Activated T-helper 17 cell treated with anti-CD3 and anti-CD28 coated beads, Interleukin-2, amount 50 U/mL, for 72 hours (primary cell): ENCODE data around the gene INPP4B. TPM values are rescaled to one million over a fixed set of nuclear protein-coding genes. Genes with fewer than 3 reads are reported as not detected.

Source experiments
- ATAC-seq: fragments of 150-1000 bp; cut with Tn5 transposase; replicated peaks from 2 replicates; pipeline ENCODE4 v1.10.0; 2021; ENCODE audit warnings: mild to moderate bottlenecking, moderate library complexity
- H3K27ac Mint-ChIP-seq: one replicate; pipeline ENCODE4 v1.8.0; 2022; ENCODE audit warnings: mixed read lengths
- H3K27me3 Mint-ChIP-seq: one replicate; pipeline ENCODE4 v1.8.0; 2022; ENCODE audit warnings: mixed read lengths
- H3K36me3 Mint-ChIP-seq: one replicate; pipeline ENCODE4 v1.8.0; 2022; ENCODE audit warnings: low read depth, mild to moderate bottlenecking, mixed read lengths
- H3K4me1 Mint-ChIP-seq: one replicate; pipeline ENCODE4 v1.8.0; 2022; ENCODE audit warnings: mixed read lengths
- H3K4me3 Mint-ChIP-seq: one replicate; pipeline ENCODE4 v1.8.0; 2022; ENCODE audit warnings: mild to moderate bottlenecking, mixed read lengths
- H3K9me3 Mint-ChIP-seq: one replicate; pipeline ENCODE4 v1.8.0; 2022; ENCODE audit warnings: mixed read lengths
- total RNA-seq, 2 donors: library from RNA; stranded (reverse); gene quantifications; one replicate each; pipeline ENCODE4 v1.2.3, GENCODE V29; 2022

INPP4B gene
- total RNA-seq, 2 donors from 2014 or later = 53.9 to 65.0 TPM

- Mint-ChIP-seq H3K36me3 (no peaks in the 10 kb centered on the region), H3K27ac (no peak overlapping the region), H3K27me3 (peaks cover 9% of the 10 kb centered on the region), H3K4me3 (peak overlapping the region; percentile 84), H3K4me1 (no peaks in the 10 kb centered on the region), H3K9me3 (no peaks in the 10 kb centered on the region)
- ATAC-seq = peak; percentile 83
Measured at GRCh38 chr4:142846729-142847596, 862 bp upstream of the INPP4B start.

DNA sequence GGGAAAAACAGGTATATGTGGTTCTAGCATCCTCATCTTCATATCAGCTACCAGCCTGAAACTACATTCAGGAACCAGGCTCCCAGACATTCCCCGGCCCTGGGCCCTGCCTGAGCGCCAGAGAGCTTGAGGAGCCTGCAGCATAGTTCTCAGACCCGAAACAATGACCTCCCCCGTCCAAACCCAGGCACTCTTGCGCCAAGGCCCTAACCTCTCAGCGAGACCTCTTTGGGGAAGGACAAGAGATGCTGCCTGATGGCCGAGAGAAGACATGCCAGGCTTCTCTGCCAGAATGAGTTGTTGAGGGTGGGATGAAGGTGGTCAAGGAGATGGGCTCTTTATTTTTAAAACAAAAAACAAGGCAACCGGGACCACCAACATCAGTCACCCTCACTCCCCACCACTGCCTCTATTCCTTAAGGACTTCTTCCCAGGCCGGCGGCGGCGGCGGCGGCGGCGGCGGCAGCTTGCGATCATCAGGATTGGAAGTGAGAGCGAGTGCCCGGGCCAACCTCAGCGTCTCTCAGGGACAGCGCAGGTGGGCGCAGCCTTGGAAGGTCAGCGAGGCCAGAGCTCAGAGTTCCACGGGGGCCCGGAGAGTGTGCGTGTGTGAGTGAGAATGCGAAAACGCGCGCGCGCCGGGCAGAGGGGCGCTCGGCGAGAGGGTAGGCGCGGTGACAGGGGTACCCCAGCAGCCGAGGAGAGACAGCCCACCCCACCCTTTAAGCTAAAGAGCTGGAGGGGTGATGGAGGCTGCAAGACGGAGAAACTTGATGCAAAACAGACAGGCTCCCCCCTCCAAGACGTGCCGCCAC is 601 bp downstream of the INPP4B start:
- no peak overlapping the region for H3K27ac Mint-ChIP-seq
- H3K36me3 Mint-ChIP-seq = no peaks in the 10 kb centered on the region
- ATAC-seq = peak; percentile 8
- no peaks in the 10 kb centered on the region for H3K9me3 Mint-ChIP-seq
- H3K27me3 Mint-ChIP-seq = peaks cover 9% of the 10 kb centered on the region
- peak overlapping the region; percentile 84 for H3K4me3 Mint-ChIP-seq
- no peaks in the 10 kb centered on the region for H3K4me1 Mint-ChIP-seq

GRCh38 chr4:142844782-142845181 is 1.3 kb downstream of the INPP4B start:
- ATAC-seq = no peak
- Mint-ChIP-seq H3K4me3 (peak overlapping the region; percentile 84), H3K36me3 (no peaks in the 10 kb centered on the region), H3K9me3 (no peaks in the 10 kb centered on the region), H3K4me1 (no peaks in the 10 kb centered on the region), H3K27me3 (peaks cover 9% of the 10 kb centered on the region), H3K27ac (no peak overlapping the region)

DNA sequence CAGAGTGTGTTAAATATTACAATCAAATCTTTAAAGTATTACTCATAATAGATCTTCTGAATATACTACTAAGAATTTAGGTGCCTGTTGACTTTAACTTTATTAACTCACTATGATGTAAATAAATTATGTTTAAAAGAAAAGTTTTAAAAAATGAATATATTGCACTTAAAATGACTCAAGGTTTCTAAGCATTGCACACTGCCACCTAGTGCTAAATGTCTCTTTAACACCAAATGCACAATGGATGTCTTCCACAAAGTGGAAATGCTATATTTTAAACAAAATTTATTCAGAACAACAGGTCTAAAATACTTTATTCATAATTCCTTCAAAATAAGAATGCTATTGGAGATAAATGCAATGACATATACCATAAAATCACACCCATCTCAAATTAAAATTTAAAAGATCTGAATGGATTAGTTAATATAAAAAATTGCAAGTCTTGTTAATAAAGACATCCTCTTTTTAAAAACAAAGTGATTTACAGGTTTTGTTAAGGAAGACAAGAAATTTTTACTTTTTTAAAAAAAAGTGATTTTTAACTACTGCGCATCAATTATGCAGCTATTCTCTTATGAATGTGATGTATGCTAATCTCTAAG is 5.5 kb downstream of the INPP4B start:
- Mint-ChIP-seq H3K27ac (no peak overlapping the region), H3K36me3 (no peaks in the 10 kb centered on the region), H3K4me3 (no peak overlapping the region), H3K9me3 (no peaks in the 10 kb centered on the region), H3K27me3 (peaks cover 4% of the 10 kb centered on the region), H3K4me1 (no peaks in the 10 kb centered on the region)
- no peak for ATAC-seq

DNA sequence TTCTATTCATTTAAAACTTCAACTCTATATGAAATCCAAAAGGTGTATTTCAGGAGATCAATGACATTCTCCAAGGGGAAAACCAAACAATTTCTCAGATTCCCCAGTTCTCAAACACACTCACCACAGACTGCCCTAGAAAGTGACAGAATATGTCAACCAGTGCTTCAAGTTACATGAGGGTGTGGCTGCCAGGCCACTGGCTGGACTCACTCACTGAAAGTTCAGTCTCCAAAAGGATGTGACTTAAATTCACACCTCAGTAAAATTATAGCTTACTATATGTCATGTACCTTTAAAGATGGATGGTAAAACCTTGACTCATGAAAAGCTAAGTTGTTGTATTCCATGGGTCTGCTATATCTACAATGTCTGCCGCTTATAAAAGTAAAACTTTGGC is 7.3 kb downstream of the INPP4B start:
- Mint-ChIP-seq H3K4me1 (no peaks in the 10 kb centered on the region), H3K4me3 (no peak overlapping the region), H3K27me3 (no peaks in the 10 kb centered on the region), H3K9me3 (no peaks in the 10 kb centered on the region), H3K27ac (no peak overlapping the region), H3K36me3 (no peaks in the 10 kb centered on the region)
- peak; percentile 63 for ATAC-seq

DNA sequence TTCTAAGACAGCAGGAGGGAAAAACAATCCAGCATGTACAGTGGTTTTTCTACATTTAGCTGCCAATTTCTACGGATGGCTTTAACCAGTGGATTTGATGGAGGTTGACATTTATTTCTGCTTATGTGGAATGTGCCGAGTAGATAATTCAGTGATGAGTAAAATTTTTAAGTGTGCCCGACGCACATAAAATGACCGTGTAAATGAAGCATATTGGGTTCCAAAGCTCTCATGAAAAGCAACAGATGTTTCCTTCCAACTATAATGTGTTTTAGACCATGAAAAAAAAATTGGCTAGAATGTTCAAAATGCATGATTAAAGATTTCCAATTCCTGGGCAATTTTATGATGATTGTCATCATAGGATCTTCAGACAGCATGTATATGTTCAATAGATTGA is 14.1 kb downstream of the INPP4B start:
- H3K27ac Mint-ChIP-seq = no peak overlapping the region
- peaks cover 3% of the 10 kb centered on the region for H3K27me3 Mint-ChIP-seq
- ATAC-seq = no peak
- no peaks in the 10 kb centered on the region for H3K36me3 Mint-ChIP-seq
- H3K4me1 Mint-ChIP-seq = no peaks in the 10 kb centered on the region
- no peak overlapping the region for H3K4me3 Mint-ChIP-seq
- H3K9me3 Mint-ChIP-seq = no peaks in the 10 kb centered on the region

GRCh38 chr4:142826503-142827241 is 19.4 kb downstream of the INPP4B start:
- Mint-ChIP-seq H3K9me3 (peaks cover 4% of the 10 kb centered on the region), H3K36me3 (no peaks in the 10 kb centered on the region), H3K27me3 (peaks cover 17% of the 10 kb centered on the region), H3K4me1 (peaks cover 5% of the 10 kb centered on the region), H3K4me3 (no peak overlapping the region), H3K27ac (no peak overlapping the region)
- ATAC-seq = no peak

GRCh38 chr4:142824368-142824767 is 21.7 kb downstream of the INPP4B start:
- no peak overlapping the region for H3K4me3 Mint-ChIP-seq
- peak overlapping the region; percentile 77 for H3K27ac Mint-ChIP-seq
- peaks cover 8% of the 10 kb centered on the region for H3K9me3 Mint-ChIP-seq
- peaks cover 5% of the 10 kb centered on the region for H3K4me1 Mint-ChIP-seq
- no peaks in the 10 kb centered on the region for H3K36me3 Mint-ChIP-seq
- peaks cover 14% of the 10 kb centered on the region for H3K27me3 Mint-ChIP-seq
- ATAC-seq = peak; percentile 98

DNA sequence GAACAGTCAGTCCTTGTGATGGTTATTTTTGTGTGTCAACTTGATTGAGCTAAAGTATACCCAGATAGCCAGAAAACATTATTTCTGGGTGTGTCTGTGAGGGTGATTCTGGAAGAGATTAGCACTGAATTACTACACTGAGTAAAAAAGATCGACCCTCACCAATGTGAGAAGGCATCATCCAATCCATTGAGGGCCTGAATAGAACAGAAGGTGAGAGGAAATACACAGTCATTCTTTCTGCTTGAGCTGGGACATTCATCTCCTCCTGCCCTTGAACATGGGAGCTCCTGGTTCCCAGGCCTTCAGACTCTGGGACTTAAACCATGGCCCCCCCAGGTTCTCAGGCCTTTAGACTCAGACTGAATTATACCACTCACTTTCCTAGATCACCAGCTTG is 22.3 kb downstream of the INPP4B start:
- Mint-ChIP-seq H3K9me3 (peaks cover 8% of the 10 kb centered on the region), H3K27me3 (peaks cover 14% of the 10 kb centered on the region), H3K4me1 (peaks cover 5% of the 10 kb centered on the region), H3K27ac (peak overlapping the region; percentile 77), H3K4me3 (no peak overlapping the region), H3K36me3 (no peaks in the 10 kb centered on the region)
- peak; percentile 41 for ATAC-seq

GRCh38 chr4:142818476-142818875 is 27.6 kb downstream of the INPP4B start:
- H3K9me3 Mint-ChIP-seq = peaks cover 5% of the 10 kb centered on the region
- H3K27ac Mint-ChIP-seq = no peak overlapping the region
- no peaks in the 10 kb centered on the region for H3K27me3 Mint-ChIP-seq
- H3K4me3 Mint-ChIP-seq = no peak overlapping the region
- ATAC-seq = no peak
- no peaks in the 10 kb centered on the region for H3K36me3 Mint-ChIP-seq
- H3K4me1 Mint-ChIP-seq = peaks cover 14% of the 10 kb centered on the region

DNA sequence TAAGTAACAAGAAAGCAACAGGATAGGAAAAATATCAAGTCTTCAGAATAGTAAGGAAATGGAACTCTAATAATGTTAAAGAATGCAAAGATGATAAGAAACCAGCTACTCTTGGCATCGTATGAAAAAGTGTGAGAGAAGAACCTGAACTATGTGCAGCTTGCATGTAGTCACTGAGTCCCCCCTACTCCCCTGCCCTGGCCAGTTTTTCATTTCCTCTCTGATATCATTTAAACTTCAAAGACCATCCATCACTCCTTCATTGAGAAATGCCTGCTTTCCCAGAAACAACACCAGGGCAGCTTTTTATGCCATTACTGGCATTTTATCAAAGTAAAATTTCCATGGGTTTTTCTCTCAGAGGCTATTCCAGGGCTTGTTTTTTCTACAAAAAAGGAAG is 28.1 kb downstream of the INPP4B start:
- H3K27me3 Mint-ChIP-seq = no peaks in the 10 kb centered on the region
- peaks cover 5% of the 10 kb centered on the region for H3K9me3 Mint-ChIP-seq
- peak overlapping the region; percentile 36 for H3K4me3 Mint-ChIP-seq
- peak overlapping the region; percentile 60 for H3K27ac Mint-ChIP-seq
- no peaks in the 10 kb centered on the region for H3K36me3 Mint-ChIP-seq
- H3K4me1 Mint-ChIP-seq = peaks cover 14% of the 10 kb centered on the region
- ATAC-seq = no peak

DNA sequence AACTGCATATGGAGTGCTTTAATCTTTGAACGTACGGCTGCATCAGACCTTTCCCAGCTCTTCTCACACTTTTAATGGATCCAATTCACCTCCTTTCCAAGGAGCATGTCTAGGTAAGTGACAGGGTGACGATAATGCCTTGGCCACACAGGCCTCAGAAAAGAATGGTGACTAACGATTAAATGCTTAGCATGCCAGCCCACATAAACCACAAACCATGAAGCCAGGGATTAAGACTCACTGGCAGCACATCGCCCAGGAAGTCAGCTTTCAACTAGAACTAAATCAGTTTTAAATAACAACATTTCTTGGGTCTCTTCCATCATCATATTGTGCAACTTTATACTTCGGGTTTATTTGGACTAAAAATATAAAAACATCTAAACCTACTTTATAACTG is 28.7 kb downstream of the INPP4B start:
- Mint-ChIP-seq H3K27me3 (no peaks in the 10 kb centered on the region), H3K4me1 (peaks cover 14% of the 10 kb centered on the region), H3K27ac (peak overlapping the region; percentile 60), H3K4me3 (peak overlapping the region; percentile 36), H3K36me3 (no peaks in the 10 kb centered on the region), H3K9me3 (peaks cover 5% of the 10 kb centered on the region)
- peak; percentile 94 for ATAC-seq

GRCh38 chr4:142815834-142816233 is 30.3 kb downstream of the INPP4B start:
- Mint-ChIP-seq H3K4me3 (no peak overlapping the region), H3K4me1 (peaks cover 14% of the 10 kb centered on the region), H3K9me3 (peaks cover 5% of the 10 kb centered on the region), H3K27ac (peak overlapping the region; percentile 68), H3K27me3 (no peaks in the 10 kb centered on the region), H3K36me3 (no peaks in the 10 kb centered on the region)
- ATAC-seq = peak; percentile 84

- Mint-ChIP-seq H3K27ac (no peak overlapping the region), H3K36me3 (no peaks in the 10 kb centered on the region), H3K4me1 (peaks cover 14% of the 10 kb centered on the region), H3K27me3 (no peaks in the 10 kb centered on the region), H3K4me3 (no peak overlapping the region), H3K9me3 (no peaks in the 10 kb centered on the region)
- no peak for ATAC-seq
Measured at GRCh38 chr4:142813388-142813787, 32.7 kb downstream of the INPP4B start.
